HG03159 (cell line): ENCODE measurements around the gene FFAR3.

Experiments
- ATAC-seq: cut with Tn5 transposase; IDR thresholded peaks from one replicate; pipeline ENCODE4 v1.9.1; 2021; ENCODE audit warnings: mild to moderate bottlenecking, moderate library complexity; ENCODE audit not compliant: unreplicated experiment

Gene FFAR3

DNA sequence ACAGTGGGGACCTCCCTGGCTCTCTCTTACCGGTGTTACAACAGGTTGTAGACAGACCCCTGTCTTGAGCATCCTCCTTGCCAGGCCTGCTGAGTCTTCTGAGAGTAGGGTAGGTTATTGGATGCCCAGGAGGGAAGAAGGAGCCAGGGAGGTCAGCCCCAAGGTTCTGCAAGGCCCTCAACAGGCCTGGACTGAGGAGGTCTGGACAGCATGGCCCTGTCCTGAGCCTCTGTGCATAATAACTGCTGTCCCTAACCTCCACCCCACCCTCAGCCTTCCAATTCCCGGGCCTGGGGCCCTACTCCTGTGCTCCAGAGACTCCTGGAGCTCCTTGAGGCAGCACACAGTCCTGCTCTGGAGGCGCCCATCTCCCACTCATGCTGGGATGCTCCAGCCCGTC lies 28.9 kb upstream of the FFAR3 start:
- ATAC-seq: no peak

DNA sequence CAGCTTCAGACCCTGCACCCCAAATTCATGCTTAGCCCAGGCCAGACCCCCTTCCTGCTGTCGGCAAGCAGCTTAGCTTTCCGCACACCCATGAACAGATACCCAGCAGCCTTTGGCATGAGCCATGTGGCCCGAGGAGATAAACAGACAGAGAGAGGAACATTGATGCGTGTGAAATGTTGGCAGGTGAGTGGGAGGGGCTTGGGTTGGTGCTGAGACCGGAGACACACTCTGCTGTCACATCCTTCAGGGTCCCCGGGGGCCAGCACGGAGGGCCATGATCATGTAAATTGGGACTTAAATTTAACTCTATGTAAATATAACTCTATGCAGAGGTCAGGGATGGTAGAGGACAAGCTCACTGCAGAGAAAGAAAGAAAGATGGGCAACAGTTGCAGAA lies 27.8 kb upstream of the FFAR3 start:
- peak; percentile 54 for ATAC-seq

DNA sequence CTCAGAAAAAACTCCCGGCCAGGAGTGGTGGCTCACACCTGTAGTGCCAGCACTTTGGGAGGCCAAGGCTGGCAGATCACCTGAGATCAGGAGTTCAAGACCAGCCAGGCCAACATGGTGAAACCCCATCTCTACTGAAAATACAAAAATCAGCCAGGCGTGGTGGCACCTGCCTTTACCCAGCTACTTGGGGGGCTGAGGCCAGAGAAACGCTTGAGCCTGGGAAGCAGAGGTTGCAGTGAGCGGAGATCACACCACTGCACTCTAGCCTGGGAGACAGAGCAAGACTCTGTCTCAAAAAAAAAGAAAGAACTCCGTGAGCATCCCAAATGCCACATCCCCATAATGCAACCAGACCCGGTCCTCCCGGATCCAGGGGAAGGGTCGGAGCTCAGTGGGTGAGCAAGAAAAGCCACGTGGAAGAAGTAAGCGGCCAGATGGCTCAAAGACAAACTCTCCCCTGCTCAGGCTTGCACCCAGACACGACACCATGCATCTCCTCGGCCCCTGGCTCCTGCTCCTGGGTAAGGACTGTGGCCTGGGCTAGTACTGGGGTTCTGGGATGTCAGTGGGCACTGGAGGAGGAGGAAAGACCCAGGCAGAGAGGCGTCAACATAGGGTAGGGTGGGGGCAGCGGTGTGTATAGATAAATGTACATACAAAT lies 26.6 kb upstream of the FFAR3 start:
- ATAC-seq: no peak

DNA sequence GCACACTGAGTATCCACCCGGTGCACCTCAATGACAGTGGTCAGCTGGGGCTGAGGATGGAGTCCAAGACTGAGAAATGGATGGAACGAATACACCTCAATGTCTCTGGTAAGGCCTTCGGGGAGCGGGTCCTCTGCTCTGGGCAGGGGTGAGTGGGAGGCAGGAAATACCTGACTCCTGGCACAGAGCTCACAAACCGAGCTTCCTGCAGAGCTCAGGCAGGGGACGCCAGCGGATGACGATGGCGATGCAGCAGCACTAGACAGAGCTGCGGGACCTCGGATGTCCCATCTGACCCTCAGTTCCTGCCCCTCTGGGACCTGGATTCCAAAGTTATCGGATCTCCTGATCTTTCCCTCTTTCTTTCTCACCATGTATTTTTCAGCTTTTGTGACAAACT lies 25.4 kb upstream of the FFAR3 start:
- no peak for ATAC-seq

DNA sequence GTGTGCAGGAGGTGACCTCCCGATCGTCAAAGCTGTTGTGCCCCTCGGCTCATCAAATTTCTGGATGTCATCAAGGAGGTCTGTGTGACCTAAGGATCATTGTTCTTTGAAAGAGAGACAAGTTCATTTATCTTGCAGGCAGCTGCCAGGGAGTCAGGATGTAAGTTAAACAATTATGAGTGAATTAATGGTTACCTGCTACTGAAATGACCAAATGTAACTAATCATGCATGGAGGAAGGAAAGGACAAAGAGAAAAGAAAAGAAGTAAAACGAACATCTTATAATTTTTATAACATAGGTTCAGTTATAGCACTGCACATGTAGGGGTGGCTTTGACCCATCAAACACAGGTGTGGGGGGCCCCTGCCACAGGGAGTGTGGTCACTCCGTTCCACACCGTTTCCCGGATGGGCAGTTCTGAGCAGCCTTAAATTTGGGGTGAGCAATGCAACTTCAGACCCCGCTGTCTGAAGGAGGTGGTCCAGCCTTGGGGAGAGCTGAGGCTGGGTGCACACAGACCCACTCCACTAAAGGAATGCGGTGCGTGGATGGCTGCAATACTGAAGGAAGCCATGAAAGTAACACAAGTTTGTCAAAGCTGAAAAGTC lies 24.0 kb upstream of the FFAR3 start:
- ATAC-seq: no peak

DNA sequence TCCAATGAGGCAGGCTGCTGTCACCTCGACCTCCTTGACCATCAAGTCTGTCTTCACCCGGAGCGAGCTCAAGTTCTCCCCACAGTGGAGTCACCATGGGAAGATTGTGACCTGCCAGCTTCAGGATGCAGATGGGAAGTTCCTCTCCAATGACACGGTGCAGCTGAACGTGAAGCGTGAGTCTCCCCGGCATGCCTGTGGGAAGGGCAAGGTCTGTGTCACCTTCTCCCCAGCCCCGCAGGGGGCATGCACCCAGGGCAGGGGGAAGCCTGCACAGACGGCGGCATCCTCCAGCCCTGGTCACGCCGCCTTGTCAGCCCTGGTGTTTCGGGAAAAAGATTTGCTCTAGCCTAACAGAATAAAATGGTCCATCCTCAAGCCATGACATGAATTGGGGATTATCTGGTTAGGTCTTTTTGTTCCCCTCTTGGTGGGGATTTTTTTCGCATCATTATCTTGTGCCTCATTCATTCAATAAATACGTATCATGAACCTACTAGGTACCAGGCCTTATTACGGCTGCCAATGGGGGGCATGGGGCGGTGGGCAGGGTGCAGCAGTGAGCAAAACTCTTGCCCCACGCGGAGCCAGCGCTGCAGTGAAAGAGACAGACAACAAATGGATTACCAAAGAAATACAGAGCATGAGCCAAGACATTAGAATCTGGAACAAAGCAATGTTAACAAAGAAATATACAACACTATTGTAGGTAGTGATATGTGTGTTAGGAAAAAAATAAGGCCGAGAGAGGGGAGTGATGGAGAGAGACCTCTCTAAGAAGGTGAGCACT lies 21.9 kb upstream of the FFAR3 start:
- no peak for ATAC-seq

DNA sequence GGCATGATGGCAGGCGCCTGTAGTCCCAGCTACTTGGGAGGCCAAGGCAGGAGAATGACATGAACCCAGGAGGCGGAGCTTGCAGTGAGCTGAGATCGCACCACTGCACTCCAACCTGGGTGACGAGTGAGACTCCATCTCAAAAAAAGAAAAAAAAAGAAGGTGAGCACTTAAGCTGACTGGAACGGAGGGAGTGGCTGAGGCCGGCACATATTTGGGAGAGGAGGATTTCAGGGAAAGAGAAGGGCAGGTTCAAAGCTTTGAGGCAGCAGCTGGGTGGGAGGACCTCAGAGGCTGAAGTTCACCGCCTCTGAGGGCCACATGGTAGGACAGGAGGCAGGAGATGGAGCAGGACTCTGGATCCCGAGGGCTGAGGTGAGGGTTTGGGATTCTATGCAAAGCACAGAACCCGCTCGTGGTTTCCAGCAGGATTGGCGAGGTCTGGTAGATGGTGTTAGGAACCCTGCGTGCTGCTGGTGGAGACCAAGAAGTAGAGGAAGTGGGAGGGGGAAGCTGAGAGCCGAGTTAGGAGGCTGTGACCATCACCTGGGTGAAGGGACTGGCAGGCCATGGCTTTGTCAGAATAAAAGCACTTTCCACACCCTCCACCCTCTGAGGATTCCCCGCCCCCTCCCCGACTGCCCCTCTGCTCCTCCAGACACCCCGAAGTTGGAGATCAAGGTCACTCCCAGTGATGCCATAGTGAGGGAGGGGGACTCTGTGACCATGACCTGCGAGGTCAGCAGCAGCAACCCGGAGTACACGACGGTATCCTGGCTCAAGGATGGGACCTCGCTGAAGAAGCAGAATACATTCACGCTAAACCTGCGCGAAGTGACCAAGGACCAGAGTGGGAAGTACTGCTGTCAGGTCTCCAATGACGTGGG lies 20.9 kb upstream of the FFAR3 start:
- ATAC-seq: no peak

DNA sequence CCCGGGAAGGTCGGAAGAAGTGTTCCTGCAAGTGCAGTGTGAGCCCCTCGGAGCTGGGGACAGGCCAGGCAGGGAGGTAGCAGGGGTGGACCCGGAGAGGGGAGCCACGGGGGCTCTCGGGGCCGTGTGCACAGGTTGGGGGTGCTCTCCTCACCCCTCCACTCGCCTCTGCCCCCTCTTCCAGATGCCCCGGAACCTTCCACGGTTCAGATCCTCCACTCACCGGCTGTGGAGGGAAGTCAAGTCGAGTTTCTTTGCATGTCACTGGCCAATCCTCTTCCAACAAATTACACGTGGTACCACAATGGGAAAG lies 20.3 kb upstream of the FFAR3 start:
- ATAC-seq: no peak

DNA sequence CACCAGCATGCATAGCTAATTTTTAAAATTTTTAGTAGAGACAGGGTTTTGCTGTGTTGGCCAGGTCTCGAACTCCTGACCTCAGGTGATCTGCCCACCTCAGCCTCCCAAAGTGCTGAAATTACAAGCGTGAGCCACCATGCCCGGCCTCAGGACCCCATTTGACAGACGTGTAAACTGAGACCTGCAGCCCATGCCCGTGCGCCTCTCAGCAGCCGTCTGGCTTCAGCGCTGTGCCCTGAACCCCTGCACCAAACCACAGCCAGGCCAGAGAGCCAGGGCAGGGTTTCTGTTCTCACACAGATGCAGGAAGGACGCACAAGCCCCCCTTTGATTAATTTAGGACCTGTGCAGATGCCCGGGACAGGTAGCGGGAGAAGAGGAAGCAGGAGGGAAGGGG lies 17.8 kb upstream of the FFAR3 start:
- ATAC-seq: no peak

DNA sequence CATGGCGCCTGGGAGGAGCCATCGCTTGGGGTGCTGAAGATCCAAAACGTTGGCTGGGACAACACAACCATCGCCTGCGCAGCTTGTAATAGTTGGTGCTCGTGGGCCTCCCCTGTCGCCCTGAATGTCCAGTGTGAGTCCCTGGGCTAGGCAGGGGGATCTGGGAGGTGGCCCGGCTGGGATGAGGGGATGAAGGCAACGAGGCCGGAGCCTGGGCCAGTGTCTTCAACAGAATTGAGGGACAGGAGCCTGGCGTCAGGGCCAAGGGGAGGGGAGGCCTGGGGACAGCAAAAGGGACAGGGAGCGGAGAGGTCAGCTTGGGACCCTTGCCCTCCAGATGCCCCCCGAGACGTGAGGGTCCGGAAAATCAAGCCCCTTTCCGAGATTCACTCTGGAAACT lies 17.3 kb upstream of the FFAR3 start:
- no peak for ATAC-seq

DNA sequence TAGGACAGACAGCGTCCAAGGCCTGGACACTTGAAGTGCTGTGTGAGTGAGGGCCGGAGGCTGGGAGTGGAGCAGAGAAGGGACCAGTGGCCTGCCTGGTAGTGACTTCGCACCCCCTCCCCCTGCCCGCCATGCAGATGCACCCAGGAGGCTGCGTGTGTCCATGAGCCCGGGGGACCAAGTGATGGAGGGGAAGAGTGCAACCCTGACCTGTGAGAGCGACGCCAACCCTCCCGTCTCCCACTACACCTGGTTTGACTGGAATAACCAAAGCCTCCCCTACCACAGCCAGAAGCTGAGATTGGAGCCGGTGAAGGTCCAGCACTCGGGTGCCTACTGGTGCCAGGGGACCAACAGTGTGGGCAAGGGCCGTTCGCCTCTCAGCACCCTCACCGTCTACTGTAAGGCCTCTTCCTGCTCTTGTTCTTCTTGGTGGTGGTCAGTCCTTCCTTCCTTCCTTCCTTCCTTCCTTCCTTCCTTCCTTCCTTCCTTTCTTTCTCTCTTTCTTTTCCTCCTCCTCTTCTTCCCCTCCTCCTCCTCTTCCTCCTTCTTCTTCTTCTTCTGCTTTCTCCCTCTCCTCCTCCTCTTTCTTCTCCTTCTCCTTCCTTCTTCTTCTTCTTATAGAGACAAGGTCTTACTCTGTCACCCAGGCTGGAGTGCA lies 16.6 kb upstream of the FFAR3 start:
- no peak for ATAC-seq

DNA sequence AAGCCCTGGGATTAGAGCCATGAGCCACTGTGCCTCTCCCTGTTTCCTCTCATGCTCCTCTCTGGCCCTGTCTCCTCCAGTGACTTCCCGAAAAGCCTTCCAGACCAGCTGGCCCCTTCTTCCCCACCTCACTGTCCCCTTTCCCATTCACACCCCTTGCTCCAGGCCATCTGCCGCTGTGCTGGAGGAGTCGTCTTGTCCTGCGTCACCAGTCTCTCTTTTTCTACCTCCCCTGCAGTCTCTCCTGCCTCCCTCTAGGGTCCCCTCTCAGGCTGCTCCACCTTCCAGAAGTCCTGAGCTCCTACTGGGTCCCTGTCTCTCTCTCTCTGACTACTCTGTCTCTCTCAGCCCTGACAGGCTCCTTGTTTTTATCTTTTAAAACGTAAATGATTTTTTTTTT lies 15.8 kb upstream of the FFAR3 start:
- ATAC-seq: no peak

DNA sequence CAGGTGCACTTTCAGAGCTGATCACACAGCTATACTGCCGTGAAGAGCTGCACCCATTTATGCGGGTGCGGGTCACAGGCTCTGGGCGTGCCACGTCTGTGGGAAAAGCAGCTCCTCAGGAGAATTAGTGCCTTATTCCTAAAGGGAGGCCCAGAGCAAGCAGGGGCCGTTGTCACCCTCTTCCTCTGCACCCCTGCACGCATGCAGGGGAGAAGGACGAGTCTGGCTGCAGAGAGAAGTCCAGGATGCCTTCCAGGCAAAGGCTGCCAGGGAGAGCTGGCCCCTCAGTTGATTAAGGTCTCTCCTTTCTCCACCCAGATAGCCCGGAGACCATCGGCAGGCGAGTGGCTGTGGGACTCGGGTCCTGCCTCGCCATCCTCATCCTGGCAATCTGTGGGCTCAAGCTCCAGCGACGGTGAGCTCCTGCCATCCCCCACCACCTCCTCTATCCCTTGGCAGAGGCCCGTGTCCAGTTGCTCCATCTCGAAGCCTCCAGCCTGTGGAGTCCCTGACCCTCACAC lies 13.7 kb upstream of the FFAR3 start:
- no peak for ATAC-seq

DNA sequence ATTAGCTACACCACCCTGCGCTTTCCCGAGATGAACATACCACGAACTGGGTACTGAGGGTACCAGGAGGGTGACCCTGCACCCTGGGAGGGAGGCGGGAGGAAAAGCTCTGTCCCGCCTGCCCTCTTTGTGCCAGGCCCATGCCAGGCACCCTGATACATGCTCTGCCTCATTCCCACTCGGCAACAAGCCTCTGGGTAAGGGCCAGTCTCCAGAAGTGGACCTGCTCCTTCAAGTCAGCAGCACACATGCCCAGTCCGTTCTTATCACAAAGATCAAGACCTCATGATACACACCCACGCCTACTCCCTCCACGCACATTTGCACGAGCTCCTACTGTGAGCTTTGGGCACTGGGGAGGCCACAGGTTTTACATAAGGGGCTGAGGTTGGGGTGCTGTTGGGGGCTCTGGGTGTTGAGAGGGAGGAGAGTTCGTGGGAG lies 12.6 kb upstream of the FFAR3 start:
- no peak for ATAC-seq

DNA sequence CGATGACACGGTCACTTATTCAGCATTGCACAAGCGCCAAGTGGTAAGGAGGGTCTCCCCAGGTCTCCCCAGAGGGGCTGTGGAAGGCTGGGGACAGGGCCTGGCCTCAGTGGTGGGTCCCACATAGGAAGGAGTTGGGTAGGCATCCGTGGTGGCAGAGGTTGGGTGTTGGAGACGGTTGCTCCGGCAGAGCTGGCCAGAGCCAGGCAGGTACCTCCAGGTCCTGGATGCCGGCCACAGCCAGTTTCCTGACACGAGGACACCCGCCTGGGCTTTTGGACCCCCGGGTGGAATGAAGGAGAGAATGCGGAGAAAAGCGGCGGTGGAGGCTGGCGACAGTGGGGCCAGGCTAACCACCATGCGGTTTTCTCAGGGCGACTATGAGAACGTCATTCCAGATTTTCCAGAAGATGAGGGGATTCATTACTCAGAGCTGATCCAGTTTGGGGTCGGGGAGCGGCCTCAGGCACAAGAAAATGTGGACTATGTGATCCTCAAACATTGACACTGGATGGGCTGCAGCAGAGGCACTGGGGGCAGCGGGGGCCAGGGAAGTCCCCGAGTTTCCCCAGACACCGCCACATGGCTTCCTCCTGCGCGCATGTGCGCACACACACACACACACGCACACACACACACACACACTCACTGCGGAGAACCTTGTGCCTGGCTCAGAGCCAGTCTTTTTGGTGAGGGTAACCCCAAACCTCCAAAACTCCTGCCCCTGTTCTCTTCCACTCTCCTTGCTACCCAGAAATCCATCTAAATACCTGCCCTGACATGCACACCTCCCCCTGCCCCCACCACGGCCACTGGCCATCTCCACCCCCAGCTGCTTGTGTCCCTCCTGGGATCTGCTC lies 11.8 kb upstream of the FFAR3 start:
- no peak for ATAC-seq

DNA sequence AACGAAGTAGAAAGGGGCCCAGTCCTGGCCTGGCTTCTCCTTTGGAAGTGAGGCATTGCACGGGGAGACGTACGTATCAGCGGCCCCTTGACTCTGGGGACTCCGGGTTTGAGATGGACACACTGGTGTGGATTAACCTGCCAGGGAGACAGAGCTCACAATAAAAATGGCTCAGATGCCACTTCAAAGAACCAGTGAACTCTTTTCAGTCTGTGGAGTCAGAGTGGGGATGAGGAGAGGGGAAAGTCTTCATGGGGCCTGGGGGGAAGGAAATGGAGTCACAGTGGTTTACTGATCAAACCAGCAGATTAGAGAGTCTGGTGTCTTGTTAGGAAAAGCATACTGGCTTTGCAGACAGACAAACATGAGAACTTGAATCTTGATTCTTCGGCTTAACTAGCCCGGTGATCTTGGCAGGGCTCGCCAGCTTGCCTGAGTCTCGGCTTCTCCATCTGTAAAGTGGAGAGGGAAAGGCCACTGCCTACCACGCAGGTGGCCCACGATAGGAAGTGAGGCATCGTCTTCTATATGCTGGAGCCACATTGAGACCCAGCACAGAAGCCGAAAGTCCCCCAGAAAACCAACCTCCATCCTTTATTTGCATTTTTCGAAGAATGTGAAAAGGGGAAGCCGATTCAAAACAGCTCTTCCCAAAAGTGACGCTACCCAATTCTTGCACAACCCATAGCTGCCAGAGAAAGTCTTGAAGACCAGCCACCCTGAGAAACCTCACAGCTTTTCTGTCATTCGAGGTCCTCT lies 10.9 kb upstream of the FFAR3 start, which contains the start of gene FFAR1:
TSS of gene FFAR1 (plus strand) at position 732 of the 759 bp plus-strand sequence. CDS start 3,650 bp downstream, outside the sequence.
- peak; percentile 54 for ATAC-seq

DNA sequence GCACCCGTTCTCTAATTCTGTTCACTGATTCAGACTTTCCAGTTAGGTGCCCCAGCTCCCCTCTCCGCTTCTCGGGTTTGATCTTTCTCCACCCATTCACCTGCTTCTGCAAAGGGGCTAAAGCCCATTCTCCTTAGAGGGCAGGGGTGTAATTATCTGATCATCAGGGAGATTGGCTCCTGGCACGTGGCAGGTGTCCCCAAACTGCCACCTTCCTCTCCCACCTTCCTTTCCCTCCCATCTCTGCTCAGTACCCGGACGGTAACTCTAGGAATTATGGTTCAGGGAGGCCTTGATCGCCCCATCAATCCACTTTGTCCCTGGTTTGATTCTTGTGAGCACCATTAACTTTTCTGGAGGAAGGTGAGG lies 10.3 kb upstream of the FFAR3 start:
- no peak for ATAC-seq

DNA sequence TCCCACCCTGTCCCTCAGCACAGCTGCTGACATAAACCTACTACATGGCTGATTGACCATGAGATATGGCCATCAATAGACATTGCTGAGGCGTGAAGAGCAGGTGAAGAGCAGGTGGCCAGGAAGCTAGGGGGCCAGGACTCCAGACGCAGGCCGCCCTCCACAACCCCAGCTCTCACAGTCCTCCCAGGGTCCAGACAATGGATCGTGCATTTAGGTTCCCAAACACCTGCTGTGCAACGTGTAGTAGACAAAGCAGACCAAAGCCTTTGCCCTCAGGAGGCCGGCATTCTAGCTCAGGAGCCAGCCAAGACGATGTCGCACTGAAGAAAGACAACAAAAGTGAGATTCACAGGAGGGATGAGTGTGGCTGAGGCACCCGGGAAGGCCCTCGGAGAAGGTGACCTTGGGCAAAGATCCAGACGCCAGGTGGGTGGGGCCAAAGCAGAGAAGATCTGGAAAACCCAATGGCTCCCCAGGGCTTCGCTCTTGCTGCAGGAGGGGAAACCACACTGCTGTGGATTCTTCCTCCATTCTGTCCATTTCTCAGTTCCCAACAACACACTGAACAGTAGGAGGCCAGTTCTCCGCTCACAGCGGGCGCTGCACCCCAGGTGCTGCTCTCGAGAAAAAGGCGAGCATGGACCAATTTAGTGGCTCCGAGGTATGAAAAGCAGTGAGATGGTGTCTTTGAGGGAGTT lies 9.2 kb upstream of the FFAR3 start:
- ATAC-seq: no peak
